Testis (tissue), 3 donors: ENCODE data around the gene ZNF648. TPM values are rescaled to one million over a fixed set of nuclear protein-coding genes. Genes with fewer than 3 reads are reported as not detected.
"Not testable (repeated sequence)": the region's sequence is repeated elsewhere in the genome, so short reads cannot be mapped to it uniquely, and the experiment has no call there.

Source experiments
- DNase-seq: peaks from one replicate; pipeline ENCODE4 v3.0.0-alpha.2; 2019
- H3K27ac ChIP-seq, 2 donors: fragments of 200-600 bp; sonication (generic); one replicate each; pipeline ENCODE4 v1.5.1; 2019
- H3K27me3 ChIP-seq: fragments of 200-600 bp; sonication (generic); one replicate; pipeline ENCODE4 v1.5.1; 2019
- H3K36me3 ChIP-seq: fragments of 200-600 bp; sonication (generic); one replicate; pipeline ENCODE4 v1.5.1; 2017; ENCODE audit warnings: low read depth; ENCODE audit errors: missing control alignments
- H3K4me1 ChIP-seq: fragments of 200-600 bp; sonication (generic); one replicate; pipeline ENCODE4 v1.5.1; 2019
- H3K4me3 ChIP-seq, 2 donors: fragments of 200-600 bp; sonication (generic); one replicate each; pipeline ENCODE4 v1.5.1; 2017 to 2019
- H3K9me3 ChIP-seq: fragments of 200-600 bp; sonication (generic); one replicate; pipeline ENCODE4 v1.5.1; 2017
- POLR2A ChIP-seq: fragments of 450-650 bp; IDR thresholded peaks from one replicate; pipeline ENCODE4 v1.6.1; 2017; ENCODE audit warnings: antibody characterized with exemption, mild to moderate bottlenecking, moderate library complexity
- WGBS, 2 donors: methylation state at CpG; one replicate each; pipeline ENCODE4 v1.1.5; 2018; 5-methylcytosine and 5-hydroxymethylcytosine counted together
- intact Hi-C: fragments of 100-400 bp; cut with DNase I; formaldehyde crosslinking; loops from one replicate; pipeline ENCODE4 v1.15.1; 2023; ENCODE audit warnings: low total_unique reads
- polyA plus RNA-seq: library from polyadenylated mRNA; stranded (reverse); fragments of 350-450 nt; fragmentation: Illumina TruSeq; extraction: RNeasy Lipid Tissue Mini Kit (QIAGEN cat#74804); gene quantifications from one replicate; pipeline ENCODE4 v1.2.3, GENCODE V29; 2014; ENCODE audit warnings: low read depth, low replicate concordance; ENCODE audit not compliant: insufficient read depth
- total RNA-seq, 2 donors: library from RNA; depleted of rRNA; stranded (reverse); fragments of >200 nt; gene quantifications; one replicate each; pipeline ENCODE4 v1.2.3, GENCODE V29; 2016
- TF ChIP-seq, protein P1 (sequence below), 3 experiments: fragments of 450-650 bp in 2 of 3; fragments of 200-600 bp in 1 of 3; sonication (generic) in 1 of 3; IDR thresholded peaks; one replicate each; pipeline ENCODE4 v1.5.1; 2016 to 2019; ENCODE audit warnings: antibody characterized with exemption in 3 of 3, mild to moderate bottlenecking in 2 of 3, moderate library complexity in 1 of 3

ZNF648 gene
- total and polyA plus RNA-seq, 3 donors from 2014 or later, result 0.91 to 5.0 (median 3.8) TPM

DNA sequence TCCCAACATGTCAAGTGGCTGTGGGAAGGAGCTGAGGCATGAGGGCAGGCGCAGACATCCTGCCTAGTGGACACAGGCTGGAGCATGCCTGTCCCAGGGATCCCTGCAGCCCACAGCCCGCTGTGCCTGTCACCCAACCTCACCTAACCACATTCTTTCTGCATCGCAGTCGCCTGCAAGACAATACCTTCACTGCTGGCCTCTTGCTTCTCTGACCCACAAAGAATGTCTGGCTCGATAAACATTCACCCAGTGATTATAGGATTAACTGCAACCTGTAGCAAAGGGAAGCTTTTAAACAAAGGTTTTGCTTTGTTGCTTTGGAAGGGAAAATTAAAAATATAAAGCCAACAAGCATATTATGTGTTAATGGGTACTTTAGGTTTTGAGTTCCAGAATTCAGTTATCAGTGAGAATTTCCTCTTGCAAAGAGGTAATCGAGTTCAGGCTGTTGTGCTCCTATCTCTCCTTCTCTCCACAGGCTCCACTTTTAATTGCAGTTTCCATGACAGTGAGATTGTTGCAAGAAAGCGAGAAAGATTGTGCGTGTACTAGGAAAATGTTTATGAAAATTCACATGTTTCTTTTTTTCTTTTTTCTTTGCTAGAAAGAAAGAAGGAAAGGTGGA, 40.0 kb upstream of the ZNF648 start:
- DNase-seq, result no peak
- no peaks in the 10 kb centered on the region for H3K36me3 ChIP-seq
- TF ChIP-seq, protein P1, sequence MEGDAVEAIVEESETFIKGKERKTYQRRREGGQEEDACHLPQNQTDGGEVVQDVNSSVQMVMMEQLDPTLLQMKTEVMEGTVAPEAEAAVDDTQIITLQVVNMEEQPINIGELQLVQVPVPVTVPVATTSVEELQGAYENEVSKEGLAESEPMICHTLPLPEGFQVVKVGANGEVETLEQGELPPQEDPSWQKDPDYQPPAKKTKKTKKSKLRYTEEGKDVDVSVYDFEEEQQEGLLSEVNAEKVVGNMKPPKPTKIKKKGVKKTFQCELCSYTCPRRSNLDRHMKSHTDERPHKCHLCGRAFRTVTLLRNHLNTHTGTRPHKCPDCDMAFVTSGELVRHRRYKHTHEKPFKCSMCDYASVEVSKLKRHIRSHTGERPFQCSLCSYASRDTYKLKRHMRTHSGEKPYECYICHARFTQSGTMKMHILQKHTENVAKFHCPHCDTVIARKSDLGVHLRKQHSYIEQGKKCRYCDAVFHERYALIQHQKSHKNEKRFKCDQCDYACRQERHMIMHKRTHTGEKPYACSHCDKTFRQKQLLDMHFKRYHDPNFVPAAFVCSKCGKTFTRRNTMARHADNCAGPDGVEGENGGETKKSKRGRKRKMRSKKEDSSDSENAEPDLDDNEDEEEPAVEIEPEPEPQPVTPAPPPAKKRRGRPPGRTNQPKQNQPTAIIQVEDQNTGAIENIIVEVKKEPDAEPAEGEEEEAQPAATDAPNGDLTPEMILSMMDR (IDR thresholded peaks at IDR 0.05), result no peak
- TF ChIP-seq POLR2A, result no peak
- no peak overlapping the region for H3K4me3 ChIP-seq
- no peaks in the 10 kb centered on the region for H3K9me3 ChIP-seq
- H3K4me1 ChIP-seq, result no peaks in the 10 kb centered on the region
- H3K27me3 ChIP-seq, result no peaks in the 10 kb centered on the region
- no peak overlapping the region for H3K27ac ChIP-seq
- intact Hi-C loops, result no loop called here
- 56 to 60% methylated on average over 8 of the region's 8 CpGs for WGBS, 2 donors

DNA sequence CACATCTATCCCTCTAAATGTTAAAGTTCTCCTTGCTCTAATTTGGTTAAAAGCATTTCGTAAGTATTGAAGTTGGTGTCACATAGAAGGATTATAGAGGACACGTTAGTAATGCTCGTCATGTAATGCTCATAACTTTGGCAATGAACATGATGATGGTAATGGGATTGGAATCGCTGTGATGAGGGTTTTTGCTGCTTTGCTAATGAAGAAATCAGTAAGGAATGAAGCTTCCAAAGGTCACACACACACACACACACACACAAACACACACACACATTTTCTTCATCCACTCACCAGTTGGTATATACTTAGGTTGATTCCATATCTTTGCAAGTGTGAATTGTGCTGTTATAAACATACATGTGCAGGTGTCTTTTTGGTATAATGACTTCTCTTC, 36.8 kb upstream of the ZNF648 start:
- Histone ChIP-seq H3K36me3 (no peaks in the 10 kb centered on the region), H3K4me1 (no peaks in the 10 kb centered on the region), H3K27ac (no peak overlapping the region), H3K4me3 (no peak overlapping the region), H3K9me3 (no peaks in the 10 kb centered on the region), H3K27me3 (no peaks in the 10 kb centered on the region)
- 92 to 96% methylated on average over 4 of the region's 4 CpGs for WGBS, 2 donors
- intact Hi-C loops, result no loop called here
- no peak for TF ChIP-seq POLR2A
- TF ChIP-seq, protein P1 (IDR thresholded peaks at IDR 0.05), result no peak
- no peak for DNase-seq

DNA sequence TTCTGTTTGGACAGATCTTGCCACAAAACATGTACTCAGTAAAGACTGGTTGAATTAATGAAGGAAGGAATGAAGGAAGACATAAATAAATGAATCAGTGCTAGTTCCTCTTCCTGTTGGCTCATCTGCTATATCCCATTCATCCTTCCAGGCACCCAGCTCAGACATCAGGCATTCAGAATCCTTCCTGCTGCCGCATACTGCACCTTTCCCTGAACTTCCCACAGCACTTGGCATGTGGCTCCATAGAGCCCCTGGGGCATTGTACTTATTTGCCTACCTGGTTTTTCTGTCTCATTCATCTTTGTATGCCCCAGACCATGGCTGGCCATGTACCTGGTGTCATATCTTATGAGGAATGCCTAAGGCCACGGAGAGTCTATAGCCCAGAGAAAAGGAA, 34.4 kb upstream of the ZNF648 start:
- no peaks in the 10 kb centered on the region for H3K4me1 ChIP-seq
- no peak overlapping the region for H3K4me3 ChIP-seq
- no peaks in the 10 kb centered on the region for H3K27me3 ChIP-seq
- DNase-seq, result no peak
- H3K27ac ChIP-seq, result no peak overlapping the region
- no peak for TF ChIP-seq POLR2A
- TF ChIP-seq, protein P1 (IDR thresholded peaks at IDR 0.05), result no peak
- WGBS, 2 donors, result 93 to 100% methylated on average over 2 of the region's 2 CpGs
- no peaks in the 10 kb centered on the region for H3K36me3 ChIP-seq
- no peaks in the 10 kb centered on the region for H3K9me3 ChIP-seq
- intact Hi-C loops, result no loop called here

DNA sequence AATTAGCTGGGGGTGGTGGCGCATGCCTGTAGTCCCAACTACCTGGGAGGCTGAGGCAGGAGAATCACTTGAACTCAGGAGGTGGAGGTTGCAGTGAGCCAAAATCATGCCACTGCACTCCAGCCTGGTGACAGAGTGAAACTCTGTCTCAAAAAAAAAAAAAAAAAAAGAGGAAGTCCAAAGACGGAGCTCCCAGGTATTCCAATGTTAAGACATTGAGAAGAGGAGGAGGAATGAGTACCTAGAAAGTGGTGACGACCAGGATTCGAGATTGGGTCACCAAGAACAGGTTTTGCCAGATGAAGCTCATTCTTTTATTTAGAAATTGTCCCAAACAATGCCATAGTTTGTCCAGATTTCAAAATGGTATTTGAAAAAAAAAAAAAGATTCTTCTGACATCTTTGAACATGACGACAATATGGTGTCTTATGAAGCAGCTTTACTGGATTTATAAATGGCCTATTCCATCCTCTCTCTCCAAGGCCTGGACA, 33.0 kb upstream of the ZNF648 start:
- 86 to 92% methylated on average over 5 of the region's 5 CpGs for WGBS, 2 donors
- H3K4me3 ChIP-seq, intact Hi-C loops, H3K9me3 ChIP-seq, H3K36me3 ChIP-seq, DNase-seq, H3K27ac ChIP-seq, H3K4me1 ChIP-seq, H3K27me3 ChIP-seq: not testable (repeated sequence)

DNA sequence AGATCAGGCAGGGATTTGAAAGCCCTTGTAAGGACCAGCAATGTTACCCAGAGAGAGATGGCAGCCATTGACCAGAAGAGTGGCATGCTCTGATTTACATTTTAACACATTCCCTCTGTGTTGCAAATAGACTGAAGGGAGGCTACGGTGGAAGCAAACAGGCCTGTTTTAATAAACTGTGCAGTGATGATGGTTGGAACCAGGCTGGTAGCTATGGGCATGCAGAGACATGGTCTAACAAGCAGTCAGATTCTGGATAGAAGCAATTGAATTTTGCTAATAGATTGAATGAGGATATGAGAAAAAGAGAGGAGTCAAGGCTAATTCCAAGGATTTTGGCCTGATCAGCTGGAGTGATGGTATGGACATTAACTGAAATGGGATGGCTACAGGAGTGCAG, 32.3 kb upstream of the ZNF648 start:
- Histone ChIP-seq H3K36me3 (no peaks in the 10 kb centered on the region), H3K27ac (no peak overlapping the region), H3K4me3 (no peak overlapping the region), H3K4me1 (no peaks in the 10 kb centered on the region), H3K9me3 (no peaks in the 10 kb centered on the region), H3K27me3 (no peaks in the 10 kb centered on the region)
- TF ChIP-seq, protein P1 (IDR thresholded peaks at IDR 0.05), result no peak
- TF ChIP-seq POLR2A, result no peak
- no peak for DNase-seq
- intact Hi-C loops, result no loop called here
- WGBS, 2 donors, result 91 to 97% methylated on average over 1 of the region's 1 CpG
